Measurements from ENCODE around the gene DYRK4.

DNA sequence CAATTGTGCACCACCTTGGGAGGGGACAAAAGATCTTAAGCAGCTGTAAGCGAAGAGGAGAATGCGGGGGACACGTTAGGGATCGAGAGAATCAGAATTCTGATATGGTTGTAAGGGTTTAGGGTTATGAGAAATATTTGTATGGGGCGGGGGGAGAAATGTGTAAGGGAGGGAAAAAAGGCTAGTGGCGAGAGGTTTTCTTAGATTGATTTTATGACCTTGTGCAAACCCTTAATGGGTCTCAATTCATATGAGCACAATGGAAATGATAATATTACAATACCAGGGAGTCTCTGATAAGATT is 87.3 kb downstream of the DYRK4 start:
- TF ChIP-seq, protein P1, sequence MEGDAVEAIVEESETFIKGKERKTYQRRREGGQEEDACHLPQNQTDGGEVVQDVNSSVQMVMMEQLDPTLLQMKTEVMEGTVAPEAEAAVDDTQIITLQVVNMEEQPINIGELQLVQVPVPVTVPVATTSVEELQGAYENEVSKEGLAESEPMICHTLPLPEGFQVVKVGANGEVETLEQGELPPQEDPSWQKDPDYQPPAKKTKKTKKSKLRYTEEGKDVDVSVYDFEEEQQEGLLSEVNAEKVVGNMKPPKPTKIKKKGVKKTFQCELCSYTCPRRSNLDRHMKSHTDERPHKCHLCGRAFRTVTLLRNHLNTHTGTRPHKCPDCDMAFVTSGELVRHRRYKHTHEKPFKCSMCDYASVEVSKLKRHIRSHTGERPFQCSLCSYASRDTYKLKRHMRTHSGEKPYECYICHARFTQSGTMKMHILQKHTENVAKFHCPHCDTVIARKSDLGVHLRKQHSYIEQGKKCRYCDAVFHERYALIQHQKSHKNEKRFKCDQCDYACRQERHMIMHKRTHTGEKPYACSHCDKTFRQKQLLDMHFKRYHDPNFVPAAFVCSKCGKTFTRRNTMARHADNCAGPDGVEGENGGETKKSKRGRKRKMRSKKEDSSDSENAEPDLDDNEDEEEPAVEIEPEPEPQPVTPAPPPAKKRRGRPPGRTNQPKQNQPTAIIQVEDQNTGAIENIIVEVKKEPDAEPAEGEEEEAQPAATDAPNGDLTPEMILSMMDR (IDR thresholded peaks at IDR 0.05; ENCODE audit: low read depth, low read length), result no peak
- TF ChIP-seq EZH2phosphoT487 (IDR thresholded peaks at IDR 0.05; ENCODE audit: low read depth), result no peak

Measured in OCI-LY3 (cell line).